Endothelial cell (in vitro differentiated cells): ENCODE data around the gene LONP2. TPM values are rescaled to one million over a fixed set of nuclear protein-coding genes. Genes with fewer than 3 reads are reported as not detected.

ENCODE experiments used
- DNase-seq: peaks from one replicate; pipeline ENCODE4 v3.0.0; 2021; ENCODE audit warnings: low spot score
- H3K27ac Mint-ChIP-seq: one replicate; pipeline ENCODE4 v1.8.0; 2021; ENCODE audit warnings: mixed read lengths, inconsistent platforms; ENCODE audit not compliant: unreplicated experiment
- H3K27me3 Mint-ChIP-seq: one replicate; pipeline ENCODE4 v1.8.0; 2021; ENCODE audit warnings: mild to moderate bottlenecking, moderate library complexity, mixed read lengths, inconsistent platforms; ENCODE audit not compliant: unreplicated experiment
- H3K36me3 Mint-ChIP-seq: one replicate; pipeline ENCODE4 v1.8.0; 2021; ENCODE audit warnings: mild to moderate bottlenecking, low read depth, mixed read lengths, inconsistent platforms; ENCODE audit not compliant: unreplicated experiment
- H3K4me1 Mint-ChIP-seq: one replicate; pipeline ENCODE4 v1.8.0; 2021; ENCODE audit warnings: mild to moderate bottlenecking, mixed read lengths, inconsistent platforms; ENCODE audit not compliant: unreplicated experiment
- H3K4me3 Mint-ChIP-seq: one replicate; pipeline ENCODE4 v1.8.0; 2021; ENCODE audit warnings: mild to moderate bottlenecking, mixed read lengths, inconsistent platforms; ENCODE audit not compliant: unreplicated experiment
- H3K9me3 Mint-ChIP-seq: one replicate; pipeline ENCODE4 v1.8.0; 2021; ENCODE audit warnings: mixed read lengths, inconsistent platforms; ENCODE audit not compliant: unreplicated experiment
- CTCF ChIP-seq: fragments of 200-600 bp; sonication (generic); IDR thresholded peaks from one replicate; pipeline ENCODE4 v1.5.0; 2021; ENCODE audit warnings: antibody characterized with exemption; ENCODE audit not compliant: unreplicated experiment
- total RNA-seq: library from RNA; stranded (reverse); fragmentation: NEBNext Ultra II Directional; extraction: Animal tissue kit (Norgen Biotek cat#: 25700); gene quantifications from one replicate; pipeline ENCODE4 v1.2.1, GENCODE V29; 2021; ENCODE audit not compliant: unreplicated experiment

LONP2 gene
- total RNA-seq, 1 donor from 2014 or later, result 42.6 TPM

- H3K4me1 Mint-ChIP-seq, result peaks cover 50% of the 10 kb centered on the region
- H3K4me3 Mint-ChIP-seq, result peak overlapping the region; percentile 92
- H3K27ac Mint-ChIP-seq, result peak overlapping the region; percentile 92
- no peaks in the 10 kb centered on the region for H3K9me3 Mint-ChIP-seq
- H3K36me3 Mint-ChIP-seq, result no peaks in the 10 kb centered on the region
- H3K27me3 Mint-ChIP-seq, result peaks cover 1% of the 10 kb centered on the region
- peak; percentile 86 for DNase-seq
- TF ChIP-seq CTCF, result no peak
Observed at GRCh38 chr16:48365601-48366164, 121.6 kb downstream of the LONP2 start.

GRCh38 chr16:48366165-48367093 lies 122.3 kb downstream of the LONP2 start:
- peak overlapping the region; percentile 92 for H3K4me3 Mint-ChIP-seq
- no peak for TF ChIP-seq CTCF
- H3K9me3 Mint-ChIP-seq, result no peaks in the 10 kb centered on the region
- peak overlapping the region; percentile 92 for H3K27ac Mint-ChIP-seq
- peak; percentile 21 for DNase-seq
- H3K36me3 Mint-ChIP-seq, result no peaks in the 10 kb centered on the region
- H3K27me3 Mint-ChIP-seq, result peaks cover 1% of the 10 kb centered on the region
- peaks cover 48% of the 10 kb centered on the region for H3K4me1 Mint-ChIP-seq

- Mint-ChIP-seq H3K27ac (peak overlapping the region; percentile 66), H3K27me3 (peaks cover 1% of the 10 kb centered on the region), H3K9me3 (no peaks in the 10 kb centered on the region), H3K4me1 (peaks cover 40% of the 10 kb centered on the region), H3K4me3 (no peak overlapping the region), H3K36me3 (no peaks in the 10 kb centered on the region)
- DNase-seq, result no peak
- no peak for TF ChIP-seq CTCF
Observed at GRCh38 chr16:48367441-48368049, 123.4 kb downstream of the LONP2 start.

GRCh38 chr16:48369765-48370164 lies 125.7 kb downstream of the LONP2 start:
- Mint-ChIP-seq H3K4me3 (no peak overlapping the region), H3K4me1 (peaks cover 31% of the 10 kb centered on the region), H3K36me3 (no peaks in the 10 kb centered on the region), H3K27ac (peak overlapping the region; percentile 19), H3K27me3 (peaks cover 1% of the 10 kb centered on the region), H3K9me3 (no peaks in the 10 kb centered on the region)
- TF ChIP-seq CTCF, result no peak
- DNase-seq, result no peak
